ENCODE measurements around the gene OR4D5.

DNA sequence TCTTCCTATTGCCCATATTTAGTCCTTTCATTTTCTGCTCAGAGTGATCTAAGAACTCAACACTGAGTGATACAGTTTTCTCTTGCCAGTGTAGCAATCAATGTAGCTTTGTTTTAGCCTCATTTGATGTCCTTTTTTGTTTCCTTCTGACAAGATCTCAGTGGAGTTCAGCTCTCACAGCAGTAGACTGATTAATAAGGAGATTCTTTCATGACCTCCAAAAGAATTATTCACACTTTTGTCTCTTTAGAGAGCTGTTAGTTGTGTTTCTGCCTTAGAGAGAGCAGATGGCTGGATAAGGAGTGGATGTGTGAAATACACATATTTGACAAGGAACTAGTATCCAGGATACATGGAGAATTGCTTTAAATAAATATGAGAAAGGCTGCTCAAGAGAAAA, 47.4 kb upstream of the OR4D5 start:
- TF ChIP-seq, protein P1, sequence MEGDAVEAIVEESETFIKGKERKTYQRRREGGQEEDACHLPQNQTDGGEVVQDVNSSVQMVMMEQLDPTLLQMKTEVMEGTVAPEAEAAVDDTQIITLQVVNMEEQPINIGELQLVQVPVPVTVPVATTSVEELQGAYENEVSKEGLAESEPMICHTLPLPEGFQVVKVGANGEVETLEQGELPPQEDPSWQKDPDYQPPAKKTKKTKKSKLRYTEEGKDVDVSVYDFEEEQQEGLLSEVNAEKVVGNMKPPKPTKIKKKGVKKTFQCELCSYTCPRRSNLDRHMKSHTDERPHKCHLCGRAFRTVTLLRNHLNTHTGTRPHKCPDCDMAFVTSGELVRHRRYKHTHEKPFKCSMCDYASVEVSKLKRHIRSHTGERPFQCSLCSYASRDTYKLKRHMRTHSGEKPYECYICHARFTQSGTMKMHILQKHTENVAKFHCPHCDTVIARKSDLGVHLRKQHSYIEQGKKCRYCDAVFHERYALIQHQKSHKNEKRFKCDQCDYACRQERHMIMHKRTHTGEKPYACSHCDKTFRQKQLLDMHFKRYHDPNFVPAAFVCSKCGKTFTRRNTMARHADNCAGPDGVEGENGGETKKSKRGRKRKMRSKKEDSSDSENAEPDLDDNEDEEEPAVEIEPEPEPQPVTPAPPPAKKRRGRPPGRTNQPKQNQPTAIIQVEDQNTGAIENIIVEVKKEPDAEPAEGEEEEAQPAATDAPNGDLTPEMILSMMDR (IDR thresholded peaks at IDR 0.05; ENCODE audit: insufficient read depth, low read length, poor library complexity, severe bottlenecking), result no peak
- TF ChIP-seq EZH2phosphoT487 (conservative IDR thresholded peaks at IDR 0.05; ENCODE audit: low read length), result no peak

Data from SU-DHL-6 (cell line).